ENCODE measurements around the gene ZDHHC14.
A peak's percentile ranks its signal among the peaks of the same experiment; 100 is the strongest.

ZDHHC14 gene

GRCh38 chr6:157521362-157522335 is 140.7 kb downstream of the ZDHHC14 start:
- DNase-seq = no peak

GRCh38 chr6:157522472-157522871 is 141.5 kb downstream of the ZDHHC14 start:
- DNase-seq = no peak

GRCh38 chr6:157524735-157525134 is 143.7 kb downstream of the ZDHHC14 start:
- no peak for DNase-seq

- peak; percentile 57 for DNase-seq
Measured at GRCh38 chr6:157525292-157525889, 144.4 kb downstream of the ZDHHC14 start.

- DNase-seq = no peak
Measured at GRCh38 chr6:157525918-157526425, 145.0 kb downstream of the ZDHHC14 start.

- DNase-seq = no peak
Measured at GRCh38 chr6:157527471-157527907, 146.5 kb downstream of the ZDHHC14 start.

- DNase-seq = peak; percentile 75
Measured at GRCh38 chr6:157528931-157529653, 148.1 kb downstream of the ZDHHC14 start.

- DNase-seq = no peak
Measured at GRCh38 chr6:157529654-157530039, 148.7 kb downstream of the ZDHHC14 start.

- DNase-seq = no peak
Measured at GRCh38 chr6:157530126-157530525, 149.1 kb downstream of the ZDHHC14 start.

GRCh38 chr6:157530724-157531168 is 149.8 kb downstream of the ZDHHC14 start:
- no peak for DNase-seq

GRCh38 chr6:157531169-157531985 is 150.4 kb downstream of the ZDHHC14 start:
- no peak for DNase-seq

- DNase-seq = no peak
Measured at GRCh38 chr6:157531986-157532365, 151.0 kb downstream of the ZDHHC14 start.

GRCh38 chr6:157533048-157533871 is 152.3 kb downstream of the ZDHHC14 start:
- DNase-seq = peak; percentile 57

- no peak for DNase-seq
Measured at GRCh38 chr6:157534134-157534871, 153.3 kb downstream of the ZDHHC14 start.

GRCh38 chr6:157534977-157535339 is 154.0 kb downstream of the ZDHHC14 start:
- DNase-seq = no peak

- no peak for DNase-seq
Measured at GRCh38 chr6:157535340-157536222, 154.6 kb downstream of the ZDHHC14 start.

GRCh38 chr6:157536223-157536545 is 155.2 kb downstream of the ZDHHC14 start:
- no peak for DNase-seq

- DNase-seq = peak; percentile 65
Measured at GRCh38 chr6:157537556-157537955, 156.6 kb downstream of the ZDHHC14 start.

GRCh38 chr6:157538168-157538567 is 157.2 kb downstream of the ZDHHC14 start:
- no peak for DNase-seq

- no peak for DNase-seq
Measured at GRCh38 chr6:157538698-157539097, 157.7 kb downstream of the ZDHHC14 start.
